Activated CD8-positive, alpha-beta memory T cell treated with anti-CD3 and anti-CD28 coated beads, Interleukin-2, amount 10 ng/mL, durations not matched to agents 7 days and 5 days (primary cell): ENCODE data around the gene CCBE1. TPM values are rescaled to one million over a fixed set of nuclear protein-coding genes. Genes with fewer than 3 reads are reported as not detected.

Source experiments
- ATAC-seq: fragments of 150-1000 bp; cut with Tn5 transposase; one replicate; pipeline ENCODE4 v1.10.0; 2021; ENCODE audit warnings: moderate library complexity
- CTCF ChIA-PET: fragments of 350-600 bp; sonication (Branson Sonifier 250); formaldehyde crosslinking; loops from one replicate; lab custom pipeline; 2021; ENCODE audit warnings: antibody characterized with exemption; lab: Charles Lee
- DNase-seq: peaks from one replicate; pipeline ENCODE4 v3.0.0-alpha.2; 2020
- H3K27ac Mint-ChIP-seq: one replicate; pipeline ENCODE4 v1.8.0; 2021; ENCODE audit warnings: mild to moderate bottlenecking, mixed read lengths
- H3K27me3 Mint-ChIP-seq: one replicate; pipeline ENCODE4 v1.8.0; 2021; ENCODE audit warnings: mixed read lengths
- H3K36me3 Mint-ChIP-seq: one replicate; pipeline ENCODE4 v1.8.0; 2021; ENCODE audit warnings: mild to moderate bottlenecking, mixed read lengths
- H3K4me1 Mint-ChIP-seq: one replicate; pipeline ENCODE4 v1.8.0; 2021; ENCODE audit warnings: mixed read lengths
- H3K4me3 Mint-ChIP-seq: one replicate; pipeline ENCODE4 v1.8.0; 2021; ENCODE audit warnings: mild to moderate bottlenecking, moderate library complexity, mixed read lengths
- H3K9me3 Mint-ChIP-seq: one replicate; pipeline ENCODE4 v1.8.0; 2022; ENCODE audit warnings: low read depth, mixed read lengths
- total RNA-seq, 2 experiments: library from RNA; stranded (reverse); gene quantifications; one replicate each; pipeline ENCODE4 v1.2.3, GENCODE V29; 2021

The CCBE1 gene
- total RNA-seq, 2 experiments from 2014 or later = 0.12 TPM; not detected in 1

- DNase-seq = no peak
- Mint-ChIP-seq H3K27me3 (no peaks in the 10 kb centered on the region), H3K36me3 (no peaks in the 10 kb centered on the region), H3K4me1 (no peaks in the 10 kb centered on the region), H3K4me3 (no peak overlapping the region), H3K9me3 (no peaks in the 10 kb centered on the region), H3K27ac (no peak overlapping the region)
- CTCF ChIA-PET = no interaction called here
- ATAC-seq = no peak
These were observed 9.3 kb upstream of the CCBE1 start for GRCh38 chr18:59706499-59706898.

GRCh38 chr18:59705145-59705544 lies 7.9 kb upstream of the CCBE1 start:
- H3K9me3 Mint-ChIP-seq = no peaks in the 10 kb centered on the region
- H3K36me3 Mint-ChIP-seq = no peaks in the 10 kb centered on the region
- CTCF ChIA-PET = no interaction called here
- no peak for ATAC-seq
- H3K27ac Mint-ChIP-seq = no peak overlapping the region
- no peaks in the 10 kb centered on the region for H3K4me1 Mint-ChIP-seq
- H3K27me3 Mint-ChIP-seq = peaks cover 5% of the 10 kb centered on the region
- no peak for DNase-seq
- no peak overlapping the region for H3K4me3 Mint-ChIP-seq

DNA sequence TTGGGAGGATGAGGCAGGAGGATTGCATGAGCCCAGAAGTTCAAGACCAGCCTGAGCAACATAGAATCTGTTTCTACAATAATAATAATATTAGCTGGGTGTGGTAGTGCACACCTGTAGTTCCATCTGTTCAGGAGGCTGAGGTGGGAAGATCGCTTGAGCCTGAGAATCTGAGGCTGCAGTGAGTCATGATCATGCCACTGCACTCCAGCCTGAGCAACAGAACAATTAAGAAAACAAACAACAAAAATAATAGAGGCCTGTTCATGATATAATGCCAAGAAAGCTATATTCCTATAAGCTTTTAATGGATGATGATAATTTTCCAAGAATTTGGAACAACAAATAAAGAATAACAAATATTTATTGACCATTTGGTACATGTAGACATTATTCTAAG lies 6.9 kb upstream of the CCBE1 start:
- DNase-seq (no peak), ATAC-seq (no peak)
- CTCF ChIA-PET = no interaction called here
- H3K4me1 Mint-ChIP-seq = no peaks in the 10 kb centered on the region
- H3K36me3 Mint-ChIP-seq = no peaks in the 10 kb centered on the region
- H3K4me3 Mint-ChIP-seq = no peak overlapping the region
- no peaks in the 10 kb centered on the region for H3K9me3 Mint-ChIP-seq
- H3K27ac Mint-ChIP-seq = no peak overlapping the region
- peaks cover 13% of the 10 kb centered on the region for H3K27me3 Mint-ChIP-seq

GRCh38 chr18:59701272-59701671 lies 4.0 kb upstream of the CCBE1 start:
- no peaks in the 10 kb centered on the region for H3K9me3 Mint-ChIP-seq
- no peak for DNase-seq
- no peak overlapping the region for H3K27ac Mint-ChIP-seq
- CTCF ChIA-PET = no interaction called here
- H3K4me3 Mint-ChIP-seq = no peak overlapping the region
- no peaks in the 10 kb centered on the region for H3K36me3 Mint-ChIP-seq
- ATAC-seq = no peak
- peaks cover 34% of the 10 kb centered on the region for H3K27me3 Mint-ChIP-seq
- H3K4me1 Mint-ChIP-seq = peaks cover 8% of the 10 kb centered on the region

- no peak overlapping the region for H3K27ac Mint-ChIP-seq
- H3K9me3 Mint-ChIP-seq = no peaks in the 10 kb centered on the region
- DNase-seq = no peak
- H3K36me3 Mint-ChIP-seq = no peaks in the 10 kb centered on the region
- ATAC-seq = no peak
- peaks cover 12% of the 10 kb centered on the region for H3K4me1 Mint-ChIP-seq
- CTCF ChIA-PET = interaction anchor here (0.9 kb wide), 1 partner anchor 68 kb away, joined by 3 read pairs; no protein-coding TSS in a partner anchor
- H3K27me3 Mint-ChIP-seq = peaks cover 41% of the 10 kb centered on the region
- H3K4me3 Mint-ChIP-seq = no peak overlapping the region
These were observed 3.3 kb upstream of the CCBE1 start for GRCh38 chr18:59700535-59700967.

DNA sequence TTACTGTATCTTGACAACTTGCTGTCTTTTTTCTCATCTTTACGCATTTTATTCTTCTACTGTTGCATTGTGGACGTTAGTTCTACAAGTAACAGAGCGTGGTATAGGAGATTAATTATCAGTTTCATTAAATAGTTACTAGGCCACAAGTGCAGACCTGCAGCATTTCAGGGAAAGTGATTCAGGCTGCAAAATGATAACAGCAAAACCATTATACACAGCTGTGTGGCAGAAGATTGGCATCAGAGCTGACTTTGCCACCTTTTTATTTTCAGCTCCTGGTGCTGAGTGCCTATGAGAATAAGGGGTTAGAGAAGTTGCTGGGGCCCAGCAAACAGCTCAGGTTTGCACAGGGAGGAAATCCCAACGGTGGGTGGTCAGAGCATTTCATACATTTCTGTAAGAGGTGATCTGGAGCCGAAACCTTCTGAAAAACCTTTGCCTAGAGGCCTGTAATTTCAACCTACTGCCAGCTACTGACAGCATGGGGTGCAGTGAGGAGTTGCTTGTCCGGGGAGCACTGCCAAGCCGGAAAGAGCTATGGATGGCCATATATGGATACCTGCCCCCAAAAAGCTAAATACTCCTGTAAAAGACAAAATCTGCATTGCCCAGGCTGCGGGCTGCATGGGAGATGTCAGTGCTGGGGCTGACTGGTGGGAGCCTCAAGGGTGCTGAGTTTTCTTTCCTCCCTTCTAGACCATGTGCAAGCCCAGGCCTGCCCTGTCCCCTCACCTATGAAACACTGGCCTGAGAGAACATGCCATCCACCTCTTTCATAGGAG lies 2.7 kb upstream of the CCBE1 start:
- Mint-ChIP-seq H3K4me1 (peaks cover 12% of the 10 kb centered on the region), H3K9me3 (no peaks in the 10 kb centered on the region), H3K27me3 (peaks cover 47% of the 10 kb centered on the region), H3K27ac (no peak overlapping the region), H3K36me3 (no peaks in the 10 kb centered on the region), H3K4me3 (no peak overlapping the region)
- ATAC-seq = no peak
- CTCF ChIA-PET = interaction anchor here (0.9 kb wide), 1 partner anchor 69 kb away, joined by 3 read pairs; no protein-coding TSS in a partner anchor
- DNase-seq = no peak

- H3K4me3 Mint-ChIP-seq = no peak overlapping the region
- CTCF ChIA-PET = no interaction called here
- peaks cover 12% of the 10 kb centered on the region for H3K4me1 Mint-ChIP-seq
- no peak overlapping the region for H3K27ac Mint-ChIP-seq
- DNase-seq (no peak), ATAC-seq (no peak)
- H3K36me3 Mint-ChIP-seq = no peaks in the 10 kb centered on the region
- no peaks in the 10 kb centered on the region for H3K9me3 Mint-ChIP-seq
- H3K27me3 Mint-ChIP-seq = peaks cover 54% of the 10 kb centered on the region
These were observed 1.8 kb upstream of the CCBE1 start for GRCh38 chr18:59699061-59699460.

DNA sequence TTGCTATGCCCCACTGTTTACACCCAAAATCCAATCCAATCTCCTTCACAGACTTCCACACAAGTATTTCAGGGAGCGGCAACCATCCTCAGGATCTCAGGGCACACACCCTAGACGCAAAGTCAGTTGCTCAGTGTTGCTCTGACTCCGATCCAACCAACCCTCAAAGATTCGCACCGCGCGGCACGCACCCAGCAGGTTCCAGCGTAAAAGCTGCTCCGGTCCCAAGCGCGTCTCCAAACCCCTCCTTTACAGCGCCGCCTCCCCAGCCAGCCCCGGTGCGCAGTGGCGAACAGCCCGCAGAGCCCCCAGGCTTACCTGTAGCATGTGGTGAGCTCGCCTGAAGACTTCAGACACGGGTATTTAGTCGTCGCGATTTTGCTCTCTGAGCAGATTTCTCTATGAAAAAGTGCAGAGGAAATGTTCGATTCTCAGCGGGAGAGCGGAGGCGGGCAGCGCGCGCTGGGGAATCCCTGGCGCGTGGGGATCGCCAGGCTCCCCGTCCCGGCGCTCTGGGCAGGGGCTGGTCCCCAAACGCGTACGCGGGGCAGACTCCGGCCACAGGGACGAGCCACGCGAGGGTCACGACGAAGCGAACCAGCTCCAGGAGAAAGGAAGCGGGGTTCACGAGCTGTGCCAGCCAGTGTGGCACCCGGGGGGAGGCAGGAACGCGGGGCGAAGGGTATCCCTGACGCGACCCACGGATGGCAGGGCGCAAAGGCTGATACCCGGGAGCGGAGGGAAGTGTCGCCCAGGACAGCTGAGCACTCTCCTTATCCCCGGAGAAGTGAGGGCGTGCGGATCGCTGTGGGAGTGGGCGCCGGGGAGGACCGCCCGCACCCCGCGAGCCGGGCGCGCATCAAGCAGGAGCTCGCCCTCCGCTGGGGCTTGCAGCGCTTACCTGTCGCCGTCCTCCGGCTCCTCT lies 650 bp downstream of the CCBE1 start:
- Mint-ChIP-seq H3K27ac (no peak overlapping the region), H3K9me3 (no peaks in the 10 kb centered on the region), H3K27me3 (peaks cover 63% of the 10 kb centered on the region), H3K4me1 (peaks cover 12% of the 10 kb centered on the region), H3K36me3 (no peaks in the 10 kb centered on the region), H3K4me3 (no peak overlapping the region)
- ATAC-seq (no peak), DNase-seq (no peak)
- CTCF ChIA-PET = interaction anchor here (0.6 to 2.7 kb wide), 10 partner anchors 11 to 387 kb away, joined by 3 to 42 read pairs (median 4); no protein-coding TSS in a partner anchor

DNA sequence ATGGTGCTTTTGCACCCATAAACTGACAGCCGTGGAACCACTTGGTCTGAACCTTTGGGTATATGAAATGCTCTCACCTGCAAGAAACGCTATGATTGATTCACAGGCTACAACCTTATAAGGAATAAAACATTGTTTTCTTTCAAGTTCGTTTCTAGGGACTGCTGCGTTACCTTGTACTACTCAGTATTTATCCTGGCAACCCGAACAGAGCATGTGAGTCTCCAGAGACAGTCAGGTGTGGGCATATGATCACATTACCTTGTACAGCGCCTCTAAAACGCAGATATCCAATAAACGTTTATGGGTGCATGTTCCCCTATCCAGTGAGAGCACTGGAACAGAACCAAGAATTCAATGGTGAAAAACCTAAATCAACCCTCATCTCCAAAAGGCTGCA lies 1.7 kb downstream of the CCBE1 start:
- Mint-ChIP-seq H3K9me3 (no peaks in the 10 kb centered on the region), H3K4me3 (no peak overlapping the region), H3K27ac (no peak overlapping the region), H3K27me3 (peaks cover 64% of the 10 kb centered on the region), H3K4me1 (peaks cover 12% of the 10 kb centered on the region), H3K36me3 (no peaks in the 10 kb centered on the region)
- no peak for ATAC-seq
- DNase-seq = no peak
- CTCF ChIA-PET = no interaction called here

GRCh38 chr18:59694824-59695223 lies 2.4 kb downstream of the CCBE1 start:
- CTCF ChIA-PET = no interaction called here

GRCh38 chr18:59691996-59692395 lies 5.2 kb downstream of the CCBE1 start:
- Mint-ChIP-seq H3K36me3 (no peaks in the 10 kb centered on the region), H3K27ac (no peak overlapping the region), H3K4me3 (no peak overlapping the region), H3K9me3 (no peaks in the 10 kb centered on the region), H3K4me1 (peaks cover 5% of the 10 kb centered on the region), H3K27me3 (peaks cover 54% of the 10 kb centered on the region)
- DNase-seq (no peak), ATAC-seq (no peak)
- CTCF ChIA-PET = no interaction called here

More at GRCh38 chr18:59694824-59695223, 2.4 kb downstream of the CCBE1 start:
- no peak overlapping the region for H3K4me3 Mint-ChIP-seq
- H3K27me3 Mint-ChIP-seq = peaks cover 67% of the 10 kb centered on the region
- no peaks in the 10 kb centered on the region for H3K9me3 Mint-ChIP-seq
- ATAC-seq (no peak), DNase-seq (no peak)
- no peak overlapping the region for H3K27ac Mint-ChIP-seq
- H3K36me3 Mint-ChIP-seq = no peaks in the 10 kb centered on the region
- H3K4me1 Mint-ChIP-seq = peaks cover 12% of the 10 kb centered on the region

- Mint-ChIP-seq H3K4me1 (peaks cover under 1% of the 10 kb centered on the region), H3K27me3 (peaks cover 54% of the 10 kb centered on the region), H3K9me3 (no peaks in the 10 kb centered on the region)
These were observed 6.2 kb downstream of the CCBE1 start for GRCh38 chr18:59690996-59691395.

GRCh38 chr18:59690186-59690982 lies 6.8 kb downstream of the CCBE1 start:
- ATAC-seq (no peak), DNase-seq (no peak)
- no peaks in the 10 kb centered on the region for H3K36me3 Mint-ChIP-seq
- no peaks in the 10 kb centered on the region for H3K9me3 Mint-ChIP-seq
- no peak overlapping the region for H3K27ac Mint-ChIP-seq
- H3K27me3 Mint-ChIP-seq = peaks cover 50% of the 10 kb centered on the region
- no peak overlapping the region for H3K4me3 Mint-ChIP-seq
- no peaks in the 10 kb centered on the region for H3K4me1 Mint-ChIP-seq
- CTCF ChIA-PET = interaction anchor here (2.1 kb wide), 1 partner anchor 133 kb away, joined by 5 read pairs; no protein-coding TSS in a partner anchor

More at GRCh38 chr18:59690996-59691395, 6.2 kb downstream of the CCBE1 start:
- no peaks in the 10 kb centered on the region for H3K36me3 Mint-ChIP-seq
- no peak overlapping the region for H3K4me3 Mint-ChIP-seq
- no peak for ATAC-seq
- CTCF ChIA-PET = interaction anchor here (2.1 kb wide), 1 partner anchor 132 kb away, joined by 5 read pairs; no protein-coding TSS in a partner anchor
- no peak for DNase-seq
- H3K27ac Mint-ChIP-seq = no peak overlapping the region
